ENCODE measurements around the gene PRDM8.
"Not testable (repeated sequence)": the region's sequence is repeated elsewhere in the genome, so short reads cannot be mapped to it uniquely, and the experiment has no call there.

The PRDM8 gene

GRCh38 chr4:80196922-80197573 lies at the start of gene PRDM8:
PRDM8 (plus strand) TSS chr4:80197503; CDS start chr4:80200081, 2,578 bp downstream.
- DNase-seq: no peak

- DNase-seq: no peak
These were observed 46.7 kb upstream of the PRDM8 start for GRCh38 chr4:80150387-80151180.

GRCh38 chr4:80151981-80152380 lies 45.3 kb upstream of the PRDM8 start:
- no peak for DNase-seq

GRCh38 chr4:80153874-80154544 lies 43.3 kb upstream of the PRDM8 start:
- DNase-seq: no peak

- DNase-seq: peak; percentile 25
These were observed 42.8 kb upstream of the PRDM8 start for GRCh38 chr4:80154545-80154933.

GRCh38 chr4:80155316-80155982 lies 41.9 kb upstream of the PRDM8 start:
- DNase-seq: no peak

GRCh38 chr4:80156410-80156809 lies 40.9 kb upstream of the PRDM8 start:
- no peak for DNase-seq

GRCh38 chr4:80161413-80162058 lies 35.8 kb upstream of the PRDM8 start:
- no peak for DNase-seq

GRCh38 chr4:80162418-80162817 lies 34.9 kb upstream of the PRDM8 start:
- DNase-seq: no peak

GRCh38 chr4:80165855-80166254 lies 31.4 kb upstream of the PRDM8 start:
- no peak for DNase-seq

GRCh38 chr4:80171251-80171650 lies 26.1 kb upstream of the PRDM8 start:
- no peak for DNase-seq

GRCh38 chr4:80171656-80172055 lies 25.6 kb upstream of the PRDM8 start:
- no peak for DNase-seq

- DNase-seq: no peak
These were observed 25.1 kb upstream of the PRDM8 start for GRCh38 chr4:80172203-80172602.

- no peak for DNase-seq
These were observed 23.9 kb upstream of the PRDM8 start for GRCh38 chr4:80173401-80173800.

- no peak for DNase-seq
These were observed 23.5 kb upstream of the PRDM8 start for GRCh38 chr4:80173841-80174240.

- DNase-seq: not testable (repeated sequence)
These were observed 19.5 kb upstream of the PRDM8 start for GRCh38 chr4:80177793-80178192.

- DNase-seq: no peak
These were observed 18.3 kb upstream of the PRDM8 start for GRCh38 chr4:80178964-80179363.

- no peak for DNase-seq
These were observed 17.6 kb upstream of the PRDM8 start for GRCh38 chr4:80179637-80180161.

GRCh38 chr4:80180743-80181142 lies 16.6 kb upstream of the PRDM8 start:
- DNase-seq: no peak

GRCh38 chr4:80182237-80182866 lies 15.0 kb upstream of the PRDM8 start:
- no peak for DNase-seq

GRCh38 chr4:80183250-80184052 lies 13.9 kb upstream of the PRDM8 start:
- no peak for DNase-seq
